Putamen (tissue), 1 donor: ENCODE data around the gene C11orf54.

Experiments used
- DNase-seq: peaks from one replicate; pipeline ENCODE4 v3.0.0-alpha.2; 2016; ENCODE audit warnings: low spot score

C11orf54 gene

GRCh38 chr11:93741094-93741881, at the start of gene C11orf54, which contains the start of gene TAF1D:
C11orf54 (plus strand) TSS chr11:93741672; CDS start chr11:93747394, 5,722 bp downstream.
TAF1D (minus strand) TSS chr11:93741495; CDS start chr11:93739304, 2,191 bp downstream.
- peak; percentile 98 for DNase-seq

GRCh38 chr11:93694109-93694508, 47.4 kb upstream of the C11orf54 start:
- DNase-seq, result no peak

- DNase-seq, result no peak
These were observed 46.9 kb upstream of the C11orf54 start for GRCh38 chr11:93694557-93694956.

- no peak for DNase-seq
These were observed 43.9 kb upstream of the C11orf54 start for GRCh38 chr11:93697611-93698010.

- no peak for DNase-seq
These were observed 40.6 kb upstream of the C11orf54 start for GRCh38 chr11:93700830-93701229.

GRCh38 chr11:93704237-93704636, 37.2 kb upstream of the C11orf54 start:
- DNase-seq, result no peak

GRCh38 chr11:93710239-93710638, 31.2 kb upstream of the C11orf54 start:
- no peak for DNase-seq

- no peak for DNase-seq
These were observed 28.8 kb upstream of the C11orf54 start for GRCh38 chr11:93712678-93713077.

GRCh38 chr11:93715797-93716396, 25.6 kb upstream of the C11orf54 start:
- no peak for DNase-seq

GRCh38 chr11:93717501-93717900, 24.0 kb upstream of the C11orf54 start:
- no peak for DNase-seq

GRCh38 chr11:93718057-93718563, 23.4 kb upstream of the C11orf54 start:
- DNase-seq, result no peak

GRCh38 chr11:93719310-93719709, 22.2 kb upstream of the C11orf54 start:
- DNase-seq, result no peak

GRCh38 chr11:93720522-93720921, 20.9 kb upstream of the C11orf54 start:
- no peak for DNase-seq

GRCh38 chr11:93724089-93724488, 17.4 kb upstream of the C11orf54 start:
- no peak for DNase-seq

GRCh38 chr11:93727985-93728791, 13.3 kb upstream of the C11orf54 start:
- no peak for DNase-seq

GRCh38 chr11:93728792-93729128, 12.7 kb upstream of the C11orf54 start:
- DNase-seq, result no peak

GRCh38 chr11:93729129-93729616, 12.3 kb upstream of the C11orf54 start:
- no peak for DNase-seq

GRCh38 chr11:93730108-93731107, 11.1 kb upstream of the C11orf54 start:
- no peak for DNase-seq

GRCh38 chr11:93732237-93732892, 9.1 kb upstream of the C11orf54 start:
- DNase-seq, result no peak

GRCh38 chr11:93733474-93733873, 8.0 kb upstream of the C11orf54 start:
- no peak for DNase-seq
